Fibroblast of lung (primary cell): Measurements from ENCODE around the gene POC5. TPM values are rescaled to one million over a fixed set of nuclear protein-coding genes. Genes with fewer than 3 reads are reported as not detected.
A peak's percentile ranks its signal among the peaks of the same experiment; 100 is the strongest.

Source experiments
- DNase-seq, 2 donors: peaks; one replicate each; pipeline versions ENCODE4 v3.0.0 to v3.0.0-alpha.2; 2010; ENCODE audit warnings: low read depth in 2 of 2
- H2AFZ ChIP-seq: 2 replicates; pipeline ENCODE4 v1.5.1; 2012; ENCODE audit warnings: low read length, control low read depth, inconsistent platforms
- H3K27ac ChIP-seq: 2 replicates; pipeline ENCODE4 v1.5.1; 2011; ENCODE audit warnings: low read length, control low read depth; ENCODE audit not compliant: insufficient read depth
- H3K27me3 ChIP-seq: 2 replicates; pipeline ENCODE4 v1.5.1; 2011; ENCODE audit warnings: mild to moderate bottlenecking, low read length; ENCODE audit not compliant: control insufficient read depth, insufficient read depth
- H3K36me3 ChIP-seq: 2 replicates; pipeline ENCODE4 v1.5.1; 2011; ENCODE audit warnings: low read length; ENCODE audit not compliant: control insufficient read depth, insufficient read depth
- H3K4me1 ChIP-seq: 2 replicates; pipeline ENCODE4 v1.5.1; 2011; ENCODE audit warnings: low read length; ENCODE audit not compliant: control insufficient read depth, insufficient read depth; ENCODE audit errors: extremely low read depth
- H3K4me2 ChIP-seq: 2 replicates; pipeline ENCODE4 v1.5.1; 2011; ENCODE audit warnings: low read length, control low read depth; ENCODE audit not compliant: insufficient read depth; ENCODE audit errors: extremely low read depth
- H3K4me3 ChIP-seq, 4 experiments: fragments of 200-600 bp in 1 of 4; sonication (generic) in 1 of 4; replicated peaks in 1 of 4; 2 replicates each; pipeline ENCODE4 v1.5.1; 2011 to 2016; ENCODE audit warnings: low read length in 4 of 4, low read depth in 3 of 4, mild to moderate bottlenecking in 3 of 4, control low read depth in 2 of 4, inconsistent platforms in 1 of 4, mixed read lengths in 1 of 4; ENCODE audit not compliant: insufficient read depth in 1 of 4; ENCODE audit errors: control extremely low read depth in 1 of 4
- H3K79me2 ChIP-seq: 2 replicates; pipeline ENCODE4 v1.5.1; 2012; ENCODE audit warnings: mild to moderate bottlenecking, low read length, inconsistent platforms; ENCODE audit not compliant: control insufficient read depth, insufficient read depth
- H3K9ac ChIP-seq: 2 replicates; pipeline ENCODE4 v1.5.1; 2011; ENCODE audit warnings: mild to moderate bottlenecking, low read length, control low read depth; ENCODE audit not compliant: insufficient read depth
- H3K9me3 ChIP-seq: 2 replicates; pipeline ENCODE4 v1.5.1; 2012; ENCODE audit warnings: low read depth, low read length; ENCODE audit not compliant: control insufficient read depth, insufficient read depth
- H4K20me1 ChIP-seq: 2 replicates; pipeline ENCODE4 v1.5.1; 2011; ENCODE audit warnings: low read length; ENCODE audit not compliant: control insufficient read depth, insufficient read depth; ENCODE audit errors: extremely low read depth
- CTCF ChIP-seq, 2 donors: IDR thresholded peaks in 1 of 2; conservative IDR thresholded peaks in 1 of 2; 1 replicate in 1 of 2; 2 replicates in 1 of 2; pipeline ENCODE4 v1.5.1; 2011 to 2012; ENCODE audit warnings: low read length in 2 of 2, control low read depth in 1 of 2, inconsistent platforms in 1 of 2, low read depth in 1 of 2, mild to moderate bottlenecking in 1 of 2
- EZH2 ChIP-seq: IDR thresholded peaks from 2 replicates; pipeline ENCODE4 v1.5.1; 2012; ENCODE audit warnings: low read length, control low read depth, mild to moderate bottlenecking; ENCODE audit errors: missing control alignments
- polyA plus RNA-seq, 2 donors: library from polyadenylated mRNA; depleted of rRNA in 1 of 2; stranded (reverse) in 1 of 2; unstranded in 1 of 2; fragments of >200 nt; gene quantifications; 2 replicates each; pipeline ENCODE4 v1.2.1, GENCODE V29; 2011 to 2012; ENCODE audit warnings: missing spikeins in 1 of 2
- total RNA-seq: library from RNA; depleted of rRNA; stranded (reverse); fragments of >200 nt; gene quantifications from 2 replicates; pipeline ENCODE4 v1.2.1, GENCODE V29; 2014

Gene POC5
- total and polyA plus RNA-seq, 2 donors (not counting 1 experiment from before 2014, with no cell fraction given) = 9.2 to 17.0 TPM

DNA sequence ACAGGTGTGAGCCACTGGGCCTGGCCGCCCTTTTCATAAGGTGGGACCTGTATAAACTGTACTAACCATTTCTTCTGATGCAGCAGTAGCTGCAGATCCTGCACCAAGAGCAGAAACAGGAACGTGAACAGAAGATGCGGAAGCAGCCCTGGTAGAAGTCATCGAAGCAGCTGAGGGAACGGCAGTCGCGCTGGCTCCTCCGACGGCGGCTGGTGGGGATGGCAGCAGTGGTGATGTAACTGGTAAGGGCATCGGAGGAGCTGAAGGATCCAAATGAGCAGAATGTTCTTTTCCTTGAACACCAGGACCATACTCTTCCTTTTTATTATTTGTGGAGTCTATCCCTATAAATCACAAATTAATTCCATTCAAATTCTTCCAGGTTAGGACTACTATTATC lies 32.1 kb downstream of the POC5 start:
- no peak for DNase-seq
- H3K9me3 ChIP-seq = no peaks in the 10 kb centered on the region
- H3K9ac ChIP-seq = no peak overlapping the region
- H3K79me2 ChIP-seq = no peaks in the 10 kb centered on the region
- no peaks in the 10 kb centered on the region for H4K20me1 ChIP-seq
- no peak overlapping the region for H3K4me3 ChIP-seq
- H3K4me1 ChIP-seq = peaks cover 5% of the 10 kb centered on the region
- H3K27ac ChIP-seq = no peak overlapping the region
- H3K4me2 ChIP-seq = no peak overlapping the region
- TF ChIP-seq CTCF (conservative IDR thresholded peaks at IDR 0.05 in 1 of 2, IDR thresholded peaks at IDR 0.05 in 1 of 2; ENCODE audit: low read depth in 1 of 2, low read length in 2 of 2) (no peak), EZH2 (no peak)
- H3K27me3 ChIP-seq = no peaks in the 10 kb centered on the region
- no peaks in the 10 kb centered on the region for H3K36me3 ChIP-seq
- H2AFZ ChIP-seq = no peak overlapping the region

- Histone ChIP-seq H3K4me1 (peaks cover 5% of the 10 kb centered on the region), H3K4me2 (peak overlapping the region; percentile 48), H3K4me3 (peak overlapping the region in 2 of 4 experiments; percentile 23), H3K27me3 (no peaks in the 10 kb centered on the region), H3K9ac (peak overlapping the region; percentile 13), H3K79me2 (no peaks in the 10 kb centered on the region), H3K9me3 (no peaks in the 10 kb centered on the region), H3K36me3 (no peaks in the 10 kb centered on the region), H2AFZ (no peak overlapping the region), H3K27ac (peak overlapping the region; percentile 36), H4K20me1 (no peaks in the 10 kb centered on the region)
- peak in 1 of 2 donors; percentile 57 for TF ChIP-seq CTCF (conservative IDR thresholded peaks at IDR 0.05 in 1 of 2, IDR thresholded peaks at IDR 0.05 in 1 of 2; ENCODE audit: low read depth in 1 of 2, low read length in 2 of 2)
- no peak for TF ChIP-seq EZH2
- DNase-seq = peak; percentile 43 to 71
Measured at GRCh38 chr5:75681125-75681830, 36.0 kb downstream of the POC5 start.

DNA sequence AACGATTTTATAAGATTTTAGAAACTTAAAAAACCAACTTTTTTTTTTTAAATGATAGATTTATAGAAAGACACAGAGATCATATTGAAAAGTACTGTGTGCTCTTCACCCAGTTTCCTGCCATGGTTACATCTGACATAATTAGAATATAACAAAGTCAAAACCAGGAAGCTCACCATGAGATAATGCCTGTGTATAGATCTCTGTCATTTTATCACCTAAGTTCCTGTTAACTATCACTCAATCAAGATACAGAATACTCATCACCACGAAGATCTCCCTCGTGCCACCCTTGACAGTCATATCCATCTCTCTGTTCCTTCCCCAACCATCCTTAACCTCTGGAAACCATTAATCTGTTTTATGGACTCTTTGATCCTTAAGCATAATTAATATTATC lies 39.1 kb downstream of the POC5 start:
- Histone ChIP-seq H3K9ac (no peak overlapping the region), H3K4me3 (no peak overlapping the region), H4K20me1 (no peaks in the 10 kb centered on the region), H3K4me1 (peaks cover 5% of the 10 kb centered on the region), H3K36me3 (no peaks in the 10 kb centered on the region), H2AFZ (no peak overlapping the region), H3K9me3 (no peaks in the 10 kb centered on the region), H3K79me2 (no peaks in the 10 kb centered on the region), H3K4me2 (no peak overlapping the region), H3K27me3 (no peaks in the 10 kb centered on the region), H3K27ac (no peak overlapping the region)
- TF ChIP-seq EZH2 = no peak
- no peak for TF ChIP-seq CTCF (conservative IDR thresholded peaks at IDR 0.05 in 1 of 2, IDR thresholded peaks at IDR 0.05 in 1 of 2; ENCODE audit: low read depth in 1 of 2, low read length in 2 of 2)
- DNase-seq = no peak
